SK-N-SH (cell line): ENCODE data around the gene IL37. TPM values are rescaled to one million over a fixed set of nuclear protein-coding genes. Genes with fewer than 3 reads are reported as not detected.
"Not testable (repeated sequence)": the region's sequence is repeated elsewhere in the genome, so short reads cannot be mapped to it uniquely, and the experiment has no call there.

ENCODE experiments used
- CTCF ChIA-PET: fragments of 300-600, 350-600 bp; formaldehyde crosslinking; extraction: SDS; loops from one replicate; lab custom pipeline; 2021; lab: Yijun Ruan, JAX
- POLR2A ChIA-PET: fragments of 350-600 bp; sonication (Branson Sonifier 250); formaldehyde crosslinking; extraction: SDS; loops from one replicate; lab custom pipeline; 2020; ENCODE audit warnings: antibody characterized with exemption, inconsistent platforms; lab: Yijun Ruan, JAX
- DNase-seq: peaks from one replicate; pipeline ENCODE4 v3.0.0; 2012
- H2AFZ ChIP-seq: fragments of 200-600 bp; sonication (generic); 2 replicates; pipeline ENCODE4 v1.8.1; 2016; ENCODE audit warnings: antibody characterized with exemption, mild to moderate bottlenecking, low read depth
- H3F3A ChIP-seq: fragments of 200-600 bp; sonication (generic); replicated peaks from 2 replicates; pipeline ENCODE3; 2016; ENCODE audit warnings: antibody characterized with exemption, mild to moderate bottlenecking; ENCODE audit not compliant: insufficient read depth
- H3K27ac ChIP-seq, 2 experiments: fragments of 200-500 bp in 1 of 2; fragments of 200-600 bp in 1 of 2; sonication (Bioruptor generic) in 1 of 2; sonication (generic), shearing (Covaris generic) in 1 of 2; 2 replicates each; pipeline versions ENCODE4 v1.5.1 to v1.6.1; 2014 to 2016; ENCODE audit warnings: low read depth in 2 of 2, inconsistent platforms in 1 of 2, low read length in 1 of 2, mild to moderate bottlenecking in 1 of 2, mixed read lengths in 1 of 2
- H3K27me3 ChIP-seq: fragments of 200-600 bp; sonication (generic), shearing (Covaris generic); 2 replicates; pipeline ENCODE4 v1.6.1; 2016; ENCODE audit warnings: mixed run types; ENCODE audit not compliant: insufficient read depth
- H3K36me3 ChIP-seq, 2 experiments: fragments of 200-500 bp in 1 of 2; fragments of 200-600 bp in 1 of 2; sonication (Bioruptor generic) in 1 of 2; sonication (generic) in 1 of 2; replicated peaks in 1 of 2; 2 replicates each; pipeline versions ENCODE3 to v1.5.1; 2014 to 2016; ENCODE audit warnings: low read length in 1 of 2, mild to moderate bottlenecking in 1 of 2; ENCODE audit not compliant: insufficient read depth in 2 of 2, control insufficient read depth in 1 of 2
- H3K4me1 ChIP-seq, 2 experiments: fragments of 200-500 bp in 1 of 2; fragments of 200-600 bp in 1 of 2; sonication (Bioruptor generic) in 1 of 2; sonication (generic), shearing (Covaris generic) in 1 of 2; 2 replicates each; pipeline versions ENCODE4 v1.5.1 to v1.6.1; 2014 to 2016; ENCODE audit warnings: low read depth in 1 of 2, low read length in 1 of 2, mixed run types in 1 of 2; ENCODE audit not compliant: insufficient read depth in 2 of 2, control insufficient read depth in 1 of 2
- H3K4me2 ChIP-seq: fragments of 200-600 bp; sonication (generic), shearing (Covaris generic); 2 replicates; pipeline ENCODE4 v1.6.1; 2017; ENCODE audit warnings: mixed run types
- H3K4me3 ChIP-seq, 2 experiments: fragments of 200-500 bp in 1 of 2; fragments of 200-600 bp in 1 of 2; sonication (Bioruptor generic) in 1 of 2; sonication (generic), shearing (Covaris generic) in 1 of 2; 2 replicates each; pipeline versions ENCODE4 v1.5.1 to v1.8.1; 2014 to 2016; ENCODE audit warnings: low read depth in 2 of 2, inconsistent platforms in 1 of 2, low read length in 1 of 2, mild to moderate bottlenecking in 1 of 2, mixed read lengths in 1 of 2, moderate library complexity in 1 of 2
- H3K79me2 ChIP-seq: fragments of 200-600 bp; sonication (generic); 2 replicates; pipeline ENCODE4 v1.8.1; 2017; ENCODE audit warnings: mild to moderate bottlenecking; ENCODE audit not compliant: insufficient read depth
- H3K9ac ChIP-seq: fragments of 200-600 bp; sonication (generic); 2 replicates; pipeline ENCODE4 v1.6.1; 2017; ENCODE audit warnings: mixed run types
- H3K9me2 ChIP-seq: fragments of 200-600 bp; sonication (generic); 2 replicates; pipeline ENCODE4 v1.6.1; 2017; ENCODE audit warnings: mixed run types
- H3K9me3 ChIP-seq: fragments of 200-600 bp; sonication (generic); 2 replicates; pipeline ENCODE4 v1.6.1; 2017; ENCODE audit warnings: mixed run types, mild to moderate bottlenecking, moderate library complexity
- H4K20me1 ChIP-seq: fragments of 200-600 bp; sonication (generic); 2 replicates; pipeline ENCODE4 v1.6.1; 2017; ENCODE audit warnings: mild to moderate bottlenecking, mixed run types; ENCODE audit not compliant: insufficient read depth
- CTCF ChIP-seq: fragments of 200-600 bp; sonication (generic); IDR thresholded peaks from 2 replicates; pipeline ENCODE4 v1.6.1; 2017; ENCODE audit warnings: antibody characterized with exemption, mild to moderate bottlenecking, moderate library complexity
- EP300 ChIP-seq, 2 experiments: IDR thresholded peaks; 2 replicates each; pipeline versions ENCODE4 v1.4.0 to v1.6.1; 2012; ENCODE audit warnings: borderline replicate concordance in 1 of 2, low read depth in 1 of 2, low read length in 1 of 2
- EZH2phosphoT487 ChIP-seq: fragments of 200-600 bp; sonication (generic); IDR thresholded peaks from 2 replicates; pipeline ENCODE4 v1.6.1; 2017; ENCODE audit warnings: low read depth, mixed run types, mild to moderate bottlenecking, antibody characterized with exemption, moderate library complexity, borderline replicate concordance
- FOXJ3 ChIP-seq: sonication (generic); formaldehyde crosslinking; IDR thresholded peaks from 2 replicates; pipeline ENCODE4 v1.5.1; 2020; ENCODE audit warnings: mild to moderate bottlenecking, missing genetic modification reagents
- FOXM1 ChIP-seq: IDR thresholded peaks from 2 replicates; pipeline ENCODE4 v1.4.0; 2012; ENCODE audit warnings: low read depth, mild to moderate bottlenecking
- GATA2 ChIP-seq: sonication (generic); formaldehyde crosslinking; IDR thresholded peaks from 2 replicates; pipeline ENCODE4 v1.5.0; 2020; ENCODE audit warnings: mild to moderate bottlenecking, missing genetic modification reagents
- IRF3 ChIP-seq: fragments of 150-350 bp; IDR thresholded peaks from 2 replicates; pipeline ENCODE4 v1.6.1; 2016; ENCODE audit warnings: mild to moderate bottlenecking, low read depth, low read length
- JUND ChIP-seq: IDR thresholded peaks from 2 replicates; pipeline ENCODE4 v1.4.0; 2012
- MXI1 ChIP-seq: IDR thresholded peaks from 2 replicates; pipeline ENCODE4 v1.6.1; 2012; ENCODE audit warnings: mild to moderate bottlenecking, low read depth, low read length, improper control_type of control experiment
- RAD21 ChIP-seq: IDR thresholded peaks from 2 replicates; pipeline ENCODE4 v1.6.1; 2012; ENCODE audit warnings: mild to moderate bottlenecking, low read length
- RXRA ChIP-seq: IDR thresholded peaks from 2 replicates; pipeline ENCODE4 v1.4.0; 2012; ENCODE audit warnings: low read depth, mild to moderate bottlenecking, borderline replicate concordance
- SIN3A ChIP-seq: IDR thresholded peaks from 2 replicates; pipeline ENCODE4 v1.6.1; 2012; ENCODE audit warnings: low read depth, mild to moderate bottlenecking, low read length, moderate library complexity, borderline replicate concordance
- SMC3 ChIP-seq: IDR thresholded peaks from 2 replicates; pipeline ENCODE4 v1.6.1; 2012; ENCODE audit warnings: low read depth, low read length, improper control_type of control experiment
- TCF12 ChIP-seq: IDR thresholded peaks from 2 replicates; pipeline ENCODE4 v1.4.0; 2012
- YY1 ChIP-seq: IDR thresholded peaks from 2 replicates; pipeline ENCODE4 v1.4.0; 2012; ENCODE audit warnings: low read depth, mild to moderate bottlenecking
- WGBS: methylation state at CpG from one replicate; pipeline ENCODE4 v1.1.6; 2017; ENCODE audit warnings: low lambda C conversion rate; 5-methylcytosine and 5-hydroxymethylcytosine counted together
- polyA plus RNA-seq, 3 experiments: library from polyadenylated mRNA; depleted of rRNA; stranded (reverse); fragments of >200 nt; gene quantifications; 2 replicates each; pipeline ENCODE4 v1.2.3, GENCODE V29; 2012

IL37 gene
- polyA plus RNA-seq, 1 of the 3 experiments (the other 2 are of a cell fraction), result not detected

GRCh38 chr2:112906276-112906675 is 4.7 kb upstream of the IL37 start:
- Histone ChIP-seq H3K27me3 (peaks cover 10% of the 10 kb centered on the region; the same call in 1 of the 2 replicates), H2AFZ (no peak overlapping the region), H3K4me3 (no peak overlapping the region), H3K9me3 (no peaks in the 10 kb centered on the region), H3K79me2 (no peaks in the 10 kb centered on the region), H4K20me1 (no peaks in the 10 kb centered on the region), H3K9me2 (no peaks in the 10 kb centered on the region), H3K4me2 (no peak overlapping the region)
- no peak for DNase-seq
- WGBS, result 0% methylated on average over 1 of the region's 2 CpGs
- CTCF ChIA-PET, result interaction anchor here (1.5 kb wide), 1 partner anchor 35 kb away, joined by 6 read pairs; no protein-coding TSS in a partner anchor
- TF ChIP-seq EP300 (IDR thresholded peaks at IDR 0.05; ENCODE audit: borderline replicate concordance in 1 of 2, low read depth in 1 of 2, low read length in 1 of 2) (no peak), RXRA (no peak), IRF3 (no peak), FOXM1 (no peak), JUND (no peak), SMC3 (no peak), RAD21 (no peak), YY1 (no peak), TCF12 (no peak), FOXJ3 (CRISPR knock-in tag) (no peak), SIN3A (no peak), GATA2 (CRISPR knock-in tag) (no peak), CTCF (no peak)
- TF ChIP-seq, all 33 proteins: peak for 0
- Histone ChIP-seq H3K9ac (no peak overlapping the region), H3K36me3 (no peaks in the 10 kb centered on the region), H3K27ac (no peak overlapping the region), H3K4me1 (no peaks in the 10 kb centered on the region), H3F3A (no peaks in the 10 kb centered on the region)
- POLR2A ChIA-PET, result no interaction called here

GRCh38 chr2:112907001-112907949 is 3.7 kb upstream of the IL37 start:
- no peak for TF ChIP-seq EZH2phosphoT487
- no peak for TF ChIP-seq RAD21
- no peak for TF ChIP-seq CTCF
- no peak for TF ChIP-seq MXI1
- Histone ChIP-seq H3K4me2 (no peak overlapping the region), H3F3A (no peaks in the 10 kb centered on the region), H3K36me3 (no peaks in the 10 kb centered on the region), H3K9me2 (no peaks in the 10 kb centered on the region), H2AFZ (no peak overlapping the region), H3K27ac (no peak overlapping the region), H3K79me2 (no peaks in the 10 kb centered on the region), H3K4me1 (no peaks in the 10 kb centered on the region), H3K9me3 (no peaks in the 10 kb centered on the region), H3K4me3 (no peak overlapping the region), H3K27me3 (peaks cover 10% of the 10 kb centered on the region; the same call in 1 of the 2 replicates), H4K20me1 (no peaks in the 10 kb centered on the region), H3K9ac (no peak overlapping the region)
- DNase-seq, result no peak
- WGBS, result 63% methylated on average over 12 of the region's 12 CpGs
- CTCF ChIA-PET, result interaction anchor here (0.5 to 1.5 kb wide), 2 partner anchors 34 to 65 kb away, joined by 3 to 6 read pairs; no protein-coding TSS in a partner anchor
- POLR2A ChIA-PET, result no interaction called here

GRCh38 chr2:112908559-112908958 is 2.4 kb upstream of the IL37 start:
- POLR2A ChIA-PET, DNase-seq, H2AFZ ChIP-seq, H3K4me2 ChIP-seq, H4K20me1 ChIP-seq, H3K4me1 ChIP-seq, H3F3A ChIP-seq, H3K79me2 ChIP-seq, H3K4me3 ChIP-seq, H3K9me3 ChIP-seq, H3K9me2 ChIP-seq, H3K27me3 ChIP-seq, H3K36me3 ChIP-seq, H3K9ac ChIP-seq, H3K27ac ChIP-seq: not testable (repeated sequence)
- 10% methylated on average over 2 of the region's 2 CpGs for whole genome bisulfite sequencing
- CTCF ChIA-PET, result interaction anchor here (0.9 kb wide), 1 partner anchor 68 kb away, joined by 3 read pairs; no protein-coding TSS in a partner anchor
